HG03342 (cell line): Measurements from ENCODE around the gene METTL25B.

Experiments used
- ATAC-seq: cut with Tn5 transposase; IDR thresholded peaks from one replicate; pipeline ENCODE4 v1.9.1; 2021; ENCODE audit warnings: mild to moderate bottlenecking, moderate library complexity; ENCODE audit not compliant: unreplicated experiment

METTL25B gene

GRCh38 chr1:156700736-156701531 is 27.3 kb upstream of the METTL25B start:
- no peak for ATAC-seq

- no peak for ATAC-seq
These were observed 24.9 kb upstream of the METTL25B start for GRCh38 chr1:156703336-156703735.

- no peak for ATAC-seq
These were observed 24.5 kb upstream of the METTL25B start for GRCh38 chr1:156703741-156704140.

GRCh38 chr1:156704166-156704711 is 24.0 kb upstream of the METTL25B start:
- ATAC-seq, result no peak

- ATAC-seq, result no peak
These were observed 23.3 kb upstream of the METTL25B start for GRCh38 chr1:156704930-156705320.

- ATAC-seq, result no peak
These were observed 22.9 kb upstream of the METTL25B start, which contains the start of gene CRABP2 for GRCh38 chr1:156705321-156705917. CRABP2 (minus strand) TSS chr1:156705583; CDS start chr1:156705446, 137 bp downstream.

GRCh38 chr1:156705918-156706656 is 22.2 kb upstream of the METTL25B start:
- ATAC-seq, result no peak

- ATAC-seq, result no peak
These were observed 21.4 kb upstream of the METTL25B start for GRCh38 chr1:156706657-156707416.

GRCh38 chr1:156707417-156708217 is 20.7 kb upstream of the METTL25B start:
- no peak for ATAC-seq

GRCh38 chr1:156708218-156708661 is 20.0 kb upstream of the METTL25B start:
- ATAC-seq, result no peak

- ATAC-seq, result no peak
These were observed 19.2 kb upstream of the METTL25B start for GRCh38 chr1:156709031-156709430.

- ATAC-seq, result no peak
These were observed 18.3 kb upstream of the METTL25B start for GRCh38 chr1:156709757-156710489.

- ATAC-seq, result no peak
These were observed 17.1 kb upstream of the METTL25B start for GRCh38 chr1:156711011-156711817.

- ATAC-seq, result no peak
These were observed 15.6 kb upstream of the METTL25B start for GRCh38 chr1:156712626-156713025.

GRCh38 chr1:156714830-156715229 is 13.4 kb upstream of the METTL25B start:
- ATAC-seq, result no peak

GRCh38 chr1:156717351-156717750 is 10.9 kb upstream of the METTL25B start:
- ATAC-seq, result no peak

GRCh38 chr1:156721131-156721530 is 7.1 kb upstream of the METTL25B start:
- no peak for ATAC-seq

- no peak for ATAC-seq
These were observed 6.7 kb upstream of the METTL25B start for GRCh38 chr1:156721535-156721934.
